Measurements from ENCODE around the gene GABRP.
A peak's percentile ranks its signal among the peaks of the same experiment; 100 is the strongest.

GABRP gene

GRCh38 chr5:170756691-170757090, 26.8 kb upstream of the GABRP start:
- DNase-seq: no peak
- no peak overlapping the region for H2AK5ac ChIP-seq (ENCODE audit: low read length)
- H3K27me3 ChIP-seq (ENCODE audit: insufficient read depth, low read length, poor library complexity): no peaks in the 10 kb centered on the region
- peaks cover 17% of the 10 kb centered on the region for H3K4me1 ChIP-seq (ENCODE audit: control insufficient read depth, low read depth, low read length)
- WGBS (ENCODE audit: extremely low coverage, insufficient coverage, low lambda C conversion rate): no CpG with 5 or more reads among the region's 8 CpGs
- H2BK120ac ChIP-seq (ENCODE audit: low read depth, low read length): no peak overlapping the region
- H4K5ac ChIP-seq (ENCODE audit: low read length): no peak overlapping the region
- no peak overlapping the region for H3K23ac ChIP-seq (ENCODE audit: low read length)
- H3K79me1 ChIP-seq (ENCODE audit: low read length): no peaks in the 10 kb centered on the region
- H3K56ac ChIP-seq (ENCODE audit: low read length): no peak overlapping the region
- H3K27ac ChIP-seq (ENCODE audit: low read depth, low read length): no peak overlapping the region
- H3K9ac ChIP-seq (ENCODE audit: low read length): no peak overlapping the region
- no peak overlapping the region for H2BK15ac ChIP-seq (replicated peaks; ENCODE audit: low read depth)
- H3K18ac ChIP-seq (ENCODE audit: low read length): no peak overlapping the region
- H3K36me3 ChIP-seq (ENCODE audit: control insufficient read depth, insufficient read depth, low read length): peaks cover 5% of the 10 kb centered on the region
- H4K8ac ChIP-seq (ENCODE audit: low read depth, low read length): no peak overlapping the region
- H2BK5ac ChIP-seq (ENCODE audit: low read length): no peak overlapping the region
- no peak overlapping the region for H3K4me3 ChIP-seq (ENCODE audit: low read length)
- H3K4me2 ChIP-seq (ENCODE audit: low read length): no peak overlapping the region
- no peaks in the 10 kb centered on the region for H3K79me2 ChIP-seq (ENCODE audit: control insufficient read depth, insufficient read depth, low read length)
- no peak overlapping the region for H3K4ac ChIP-seq (ENCODE audit: low read depth, low read length)

GRCh38 chr5:170757182-170757601, 26.3 kb upstream of the GABRP start:
- Histone ChIP-seq H3K27ac (ENCODE audit: low read depth, low read length) (no peak overlapping the region), H3K4me1 (ENCODE audit: control insufficient read depth, low read depth, low read length) (peaks cover 19% of the 10 kb centered on the region), H2AK5ac (ENCODE audit: low read length) (no peak overlapping the region), H3K27me3 (ENCODE audit: insufficient read depth, low read length, poor library complexity) (no peaks in the 10 kb centered on the region), H4K8ac (ENCODE audit: low read depth, low read length) (no peak overlapping the region), H3K4me2 (ENCODE audit: low read length) (no peak overlapping the region), H3K9ac (ENCODE audit: low read length) (no peak overlapping the region), H3K4ac (ENCODE audit: low read depth, low read length) (no peak overlapping the region), H3K79me1 (ENCODE audit: low read length) (no peaks in the 10 kb centered on the region), H2BK5ac (ENCODE audit: low read length) (no peak overlapping the region), H3K18ac (ENCODE audit: low read length) (no peak overlapping the region), H2BK120ac (ENCODE audit: low read depth, low read length) (no peak overlapping the region), H3K36me3 (ENCODE audit: control insufficient read depth, insufficient read depth, low read length) (peaks cover 5% of the 10 kb centered on the region), H3K23ac (ENCODE audit: low read length) (no peak overlapping the region), H4K5ac (ENCODE audit: low read length) (no peak overlapping the region), H3K4me3 (ENCODE audit: low read length) (no peak overlapping the region), H2BK15ac (replicated peaks; ENCODE audit: low read depth) (no peak overlapping the region), H3K79me2 (ENCODE audit: control insufficient read depth, insufficient read depth, low read length) (no peaks in the 10 kb centered on the region), H3K56ac (ENCODE audit: low read length) (no peak overlapping the region)
- no CpG with 5 or more reads among the region's 4 CpGs for WGBS (ENCODE audit: extremely low coverage, insufficient coverage, low lambda C conversion rate)
- peak; percentile 51 for DNase-seq

- no peak overlapping the region for H2AK5ac ChIP-seq (ENCODE audit: low read length)
- no peak overlapping the region for H2BK15ac ChIP-seq (replicated peaks; ENCODE audit: low read depth)
- no peaks in the 10 kb centered on the region for H3K79me2 ChIP-seq (ENCODE audit: control insufficient read depth, insufficient read depth, low read length)
- H3K9ac ChIP-seq (ENCODE audit: low read length): no peak overlapping the region
- H3K23ac ChIP-seq (ENCODE audit: low read length): no peak overlapping the region
- H2BK5ac ChIP-seq (ENCODE audit: low read length): no peak overlapping the region
- H3K27me3 ChIP-seq (ENCODE audit: insufficient read depth, low read length, poor library complexity): no peaks in the 10 kb centered on the region
- H2BK120ac ChIP-seq (ENCODE audit: low read depth, low read length): no peak overlapping the region
- no peak overlapping the region for H3K56ac ChIP-seq (ENCODE audit: low read length)
- H3K79me1 ChIP-seq (ENCODE audit: low read length): no peaks in the 10 kb centered on the region
- no peak overlapping the region for H4K5ac ChIP-seq (ENCODE audit: low read length)
- no peak for DNase-seq
- H3K27ac ChIP-seq (ENCODE audit: low read depth, low read length): peak overlapping the region; percentile 16
- no peak overlapping the region for H3K18ac ChIP-seq (ENCODE audit: low read length)
- peak overlapping the region; percentile 28 for H4K8ac ChIP-seq (ENCODE audit: low read depth, low read length)
- peaks cover 19% of the 10 kb centered on the region for H3K4me1 ChIP-seq (ENCODE audit: control insufficient read depth, low read depth, low read length)
- WGBS (ENCODE audit: extremely low coverage, insufficient coverage, low lambda C conversion rate): no CpG with 5 or more reads among the region's 2 CpGs
- H3K4me3 ChIP-seq (ENCODE audit: low read length): no peak overlapping the region
- H3K36me3 ChIP-seq (ENCODE audit: control insufficient read depth, insufficient read depth, low read length): peaks cover 5% of the 10 kb centered on the region
- H3K4ac ChIP-seq (ENCODE audit: low read depth, low read length): no peak overlapping the region
- H3K4me2 ChIP-seq (ENCODE audit: low read length): no peak overlapping the region
These were observed 25.9 kb upstream of the GABRP start for GRCh38 chr5:170757669-170758068.

GRCh38 chr5:170758481-170758880, 25.0 kb upstream of the GABRP start:
- no peak overlapping the region for H2BK15ac ChIP-seq (replicated peaks; ENCODE audit: low read depth)
- H3K79me2 ChIP-seq (ENCODE audit: control insufficient read depth, insufficient read depth, low read length): no peaks in the 10 kb centered on the region
- no peak overlapping the region for H2AK5ac ChIP-seq (ENCODE audit: low read length)
- no peak overlapping the region for H3K4me3 ChIP-seq (ENCODE audit: low read length)
- H4K5ac ChIP-seq (ENCODE audit: low read length): no peak overlapping the region
- H2BK120ac ChIP-seq (ENCODE audit: low read depth, low read length): no peak overlapping the region
- no CpG with 5 or more reads among the region's 3 CpGs for WGBS (ENCODE audit: extremely low coverage, insufficient coverage, low lambda C conversion rate)
- no peak overlapping the region for H3K23ac ChIP-seq (ENCODE audit: low read length)
- no peak overlapping the region for H3K4ac ChIP-seq (ENCODE audit: low read depth, low read length)
- H3K27ac ChIP-seq (ENCODE audit: low read depth, low read length): no peak overlapping the region
- H3K56ac ChIP-seq (ENCODE audit: low read length): no peak overlapping the region
- H3K18ac ChIP-seq (ENCODE audit: low read length): no peak overlapping the region
- H3K79me1 ChIP-seq (ENCODE audit: low read length): no peaks in the 10 kb centered on the region
- no peak for DNase-seq
- no peaks in the 10 kb centered on the region for H3K27me3 ChIP-seq (ENCODE audit: insufficient read depth, low read length, poor library complexity)
- H2BK5ac ChIP-seq (ENCODE audit: low read length): no peak overlapping the region
- peaks cover 19% of the 10 kb centered on the region for H3K4me1 ChIP-seq (ENCODE audit: control insufficient read depth, low read depth, low read length)
- H3K9ac ChIP-seq (ENCODE audit: low read length): no peak overlapping the region
- H4K8ac ChIP-seq (ENCODE audit: low read depth, low read length): no peak overlapping the region
- H3K4me2 ChIP-seq (ENCODE audit: low read length): no peak overlapping the region
- peaks cover 5% of the 10 kb centered on the region for H3K36me3 ChIP-seq (ENCODE audit: control insufficient read depth, insufficient read depth, low read length)

- no peak for DNase-seq
- no peak overlapping the region for H3K4me3 ChIP-seq (ENCODE audit: low read length)
- H3K36me3 ChIP-seq (ENCODE audit: control insufficient read depth, insufficient read depth, low read length): peaks cover 5% of the 10 kb centered on the region
- H2BK15ac ChIP-seq (replicated peaks; ENCODE audit: low read depth): no peak overlapping the region
- H3K56ac ChIP-seq (ENCODE audit: low read length): peak overlapping the region; percentile 56
- H4K8ac ChIP-seq (ENCODE audit: low read depth, low read length): no peak overlapping the region
- WGBS (ENCODE audit: extremely low coverage, insufficient coverage, low lambda C conversion rate): no CpG with 5 or more reads among the region's 9 CpGs
- H2BK120ac ChIP-seq (ENCODE audit: low read depth, low read length): no peak overlapping the region
- peak overlapping the region; percentile 25 for H2BK5ac ChIP-seq (ENCODE audit: low read length)
- no peaks in the 10 kb centered on the region for H3K79me1 ChIP-seq (ENCODE audit: low read length)
- H4K5ac ChIP-seq (ENCODE audit: low read length): no peak overlapping the region
- no peak overlapping the region for H3K23ac ChIP-seq (ENCODE audit: low read length)
- peaks cover 19% of the 10 kb centered on the region for H3K4me1 ChIP-seq (ENCODE audit: control insufficient read depth, low read depth, low read length)
- no peak overlapping the region for H3K4ac ChIP-seq (ENCODE audit: low read depth, low read length)
- H3K9ac ChIP-seq (ENCODE audit: low read length): no peak overlapping the region
- no peak overlapping the region for H3K4me2 ChIP-seq (ENCODE audit: low read length)
- H3K18ac ChIP-seq (ENCODE audit: low read length): no peak overlapping the region
- no peak overlapping the region for H3K27ac ChIP-seq (ENCODE audit: low read depth, low read length)
- no peaks in the 10 kb centered on the region for H3K79me2 ChIP-seq (ENCODE audit: control insufficient read depth, insufficient read depth, low read length)
- no peaks in the 10 kb centered on the region for H3K27me3 ChIP-seq (ENCODE audit: insufficient read depth, low read length, poor library complexity)
- no peak overlapping the region for H2AK5ac ChIP-seq (ENCODE audit: low read length)
These were observed 23.4 kb upstream of the GABRP start for GRCh38 chr5:170760113-170760512.

- Histone ChIP-seq H3K79me2 (ENCODE audit: control insufficient read depth, insufficient read depth, low read length) (no peaks in the 10 kb centered on the region), H3K23ac (ENCODE audit: low read length) (peak overlapping the region; percentile 45), H3K4me1 (ENCODE audit: control insufficient read depth, low read depth, low read length) (peaks cover 19% of the 10 kb centered on the region), H4K5ac (ENCODE audit: low read length) (no peak overlapping the region), H3K27ac (ENCODE audit: low read depth, low read length) (peak overlapping the region; percentile 70), H3K4me3 (ENCODE audit: low read length) (no peak overlapping the region), H3K56ac (ENCODE audit: low read length) (peak overlapping the region; percentile 76), H3K27me3 (ENCODE audit: insufficient read depth, low read length, poor library complexity) (no peaks in the 10 kb centered on the region), H3K18ac (ENCODE audit: low read length) (peak overlapping the region; percentile 78), H3K36me3 (ENCODE audit: control insufficient read depth, insufficient read depth, low read length) (peaks cover 5% of the 10 kb centered on the region), H3K4me2 (ENCODE audit: low read length) (no peak overlapping the region), H3K4ac (ENCODE audit: low read depth, low read length) (peak overlapping the region; percentile 71), H2BK5ac (ENCODE audit: low read length) (peak overlapping the region; percentile 63), H3K79me1 (ENCODE audit: low read length) (no peaks in the 10 kb centered on the region), H2BK120ac (ENCODE audit: low read depth, low read length) (no peak overlapping the region), H4K8ac (ENCODE audit: low read depth, low read length) (no peak overlapping the region), H2AK5ac (ENCODE audit: low read length) (no peak overlapping the region), H3K9ac (ENCODE audit: low read length) (peak overlapping the region; percentile 10), H2BK15ac (replicated peaks; ENCODE audit: low read depth) (no peak overlapping the region)
- DNase-seq: peak; percentile 60
- WGBS (ENCODE audit: extremely low coverage, insufficient coverage, low lambda C conversion rate): no CpG with 5 or more reads among the region's 7 CpGs
These were observed 22.3 kb upstream of the GABRP start for GRCh38 chr5:170761048-170761707.

Data from mesendoderm (in vitro differentiated cells).